Suprapubic skin (tissue), 4 donors: ENCODE measurements around the gene SPECC1L. TPM values are rescaled to one million over a fixed set of nuclear protein-coding genes. Genes with fewer than 3 reads are reported as not detected.
A peak's percentile ranks its signal among the peaks of the same experiment; 100 is the strongest.

Experiments
- DNase-seq, 2 donors: peaks; one replicate each; pipeline ENCODE4 v3.0.0-alpha.2; 2019; ENCODE audit warnings: low spot score in 2 of 2
- H3K27ac ChIP-seq: fragments of 200-600 bp; sonication (generic); one replicate; pipeline ENCODE4 v1.5.1; 2019
- H3K27me3 ChIP-seq: fragments of 200-600 bp; sonication (generic); one replicate; pipeline ENCODE4 v1.5.1; 2019
- H3K36me3 ChIP-seq: fragments of 200-600 bp; sonication (generic); one replicate; pipeline ENCODE4 v1.5.1; 2019
- H3K4me1 ChIP-seq: fragments of 200-600 bp; sonication (generic); one replicate; pipeline ENCODE4 v1.5.1; 2019
- H3K4me3 ChIP-seq: fragments of 200-600 bp; sonication (generic); one replicate; pipeline ENCODE4 v1.5.1; 2019; ENCODE audit warnings: mild to moderate bottlenecking
- H3K9me3 ChIP-seq: fragments of 200-600 bp; sonication (generic); one replicate; pipeline ENCODE4 v1.5.1; 2019
- CTCF ChIP-seq, 2 donors: fragments of 200-600 bp in 1 of 2; fragments of 450-650 bp in 1 of 2; sonication (generic) in 1 of 2; IDR thresholded peaks; one replicate each; pipeline ENCODE4 v1.5.1; 2016 to 2019; ENCODE audit warnings: antibody characterized with exemption in 2 of 2, mild to moderate bottlenecking in 1 of 2, moderate library complexity in 1 of 2
- EP300 ChIP-seq: sonication (generic); formaldehyde crosslinking; IDR thresholded peaks from one replicate; pipeline ENCODE4 v1.6.1; 2017; ENCODE audit warnings: antibody characterized with exemption
- POLR2A ChIP-seq, 2 donors: fragments of 450-650 bp; IDR thresholded peaks; one replicate each; pipeline ENCODE4 v1.6.1; 2017; ENCODE audit warnings: antibody characterized with exemption in 2 of 2, mild to moderate bottlenecking in 2 of 2, moderate library complexity in 2 of 2
- POLR2AphosphoS5 ChIP-seq, 3 donors: sonication (generic); formaldehyde crosslinking; IDR thresholded peaks; one replicate each; pipeline ENCODE4 v1.6.1; 2017; ENCODE audit warnings: antibody characterized with exemption in 3 of 3
- WGBS: methylation state at CpG from one replicate; pipeline ENCODE4 v1.1.5; 2018; 5-methylcytosine and 5-hydroxymethylcytosine counted together
- total RNA-seq, 4 donors: library from RNA; depleted of rRNA; stranded (reverse); fragments of >200 nt; gene quantifications; one replicate each; pipeline ENCODE4 v1.1.0, GENCODE V29; 2016

SPECC1L gene
- total RNA-seq, 4 donors from 2014 or later: 15.7 to 28.5 (median 21.4) TPM

GRCh38 chr22:24450610-24451009 lies 180.0 kb downstream of the SPECC1L start:
- Histone ChIP-seq H3K4me3 (no peak overlapping the region), H3K27me3 (no peaks in the 10 kb centered on the region), H3K4me1 (peaks cover 3% of the 10 kb centered on the region), H3K27ac (no peak overlapping the region), H3K36me3 (no peaks in the 10 kb centered on the region), H3K9me3 (no peaks in the 10 kb centered on the region)
- TF ChIP-seq POLR2A (IDR thresholded peaks at IDR 0.05): no peak
- WGBS: 65% methylated on average over 1 of the region's 1 CpG
- DNase-seq: peak in 1 of 2 donors; percentile 27

GRCh38 chr22:24451162-24451561 lies 180.5 kb downstream of the SPECC1L start:
- no peak overlapping the region for H3K4me3 ChIP-seq
- no peaks in the 10 kb centered on the region for H3K36me3 ChIP-seq
- no peak for DNase-seq
- H3K4me1 ChIP-seq: peaks cover 4% of the 10 kb centered on the region
- TF ChIP-seq POLR2A (IDR thresholded peaks at IDR 0.05): no peak
- no peak for TF ChIP-seq EP300
- TF ChIP-seq CTCF (IDR thresholded peaks at IDR 0.05): no peak
- no peak for TF ChIP-seq POLR2AphosphoS5 (IDR thresholded peaks at IDR 0.05)
- no peak overlapping the region for H3K27ac ChIP-seq
- no peaks in the 10 kb centered on the region for H3K27me3 ChIP-seq
- no peaks in the 10 kb centered on the region for H3K9me3 ChIP-seq

GRCh38 chr22:24453853-24454252 lies 183.2 kb downstream of the SPECC1L start:
- no peaks in the 10 kb centered on the region for H3K9me3 ChIP-seq
- WGBS: 89% methylated on average over 1 of the region's 1 CpG

GRCh38 chr22:24455039-24455438 lies 184.4 kb downstream of the SPECC1L start:
- TF ChIP-seq EP300 (no peak), POLR2A (IDR thresholded peaks at IDR 0.05) (no peak), POLR2AphosphoS5 (IDR thresholded peaks at IDR 0.05) (no peak), CTCF (IDR thresholded peaks at IDR 0.05) (no peak)
- no peak for DNase-seq
- Histone ChIP-seq H3K4me1 (peaks cover 4% of the 10 kb centered on the region), H3K27me3 (no peaks in the 10 kb centered on the region), H3K36me3 (no peaks in the 10 kb centered on the region), H3K27ac (no peak overlapping the region), H3K4me3 (no peak overlapping the region), H3K9me3 (no peaks in the 10 kb centered on the region)
- 81% methylated on average over 4 of the region's 4 CpGs for WGBS

More at GRCh38 chr22:24453853-24454252, 183.2 kb downstream of the SPECC1L start:
- Histone ChIP-seq H3K4me3 (no peak overlapping the region), H3K27ac (no peak overlapping the region), H3K4me1 (peaks cover 4% of the 10 kb centered on the region), H3K36me3 (no peaks in the 10 kb centered on the region), H3K27me3 (no peaks in the 10 kb centered on the region)
- TF ChIP-seq CTCF (IDR thresholded peaks at IDR 0.05) (no peak), POLR2AphosphoS5 (IDR thresholded peaks at IDR 0.05) (no peak), POLR2A (IDR thresholded peaks at IDR 0.05) (no peak), EP300 (no peak)
- DNase-seq: no peak

- H3K27me3 ChIP-seq: no peaks in the 10 kb centered on the region
Measured at GRCh38 chr22:24455751-24456426, 185.3 kb downstream of the SPECC1L start.

More at GRCh38 chr22:24455751-24456426, 185.3 kb downstream of the SPECC1L start:
- WGBS: 55% methylated on average over 9 of the region's 9 CpGs
- no peak overlapping the region for H3K27ac ChIP-seq
- no peaks in the 10 kb centered on the region for H3K9me3 ChIP-seq
- no peak overlapping the region for H3K4me3 ChIP-seq
- H3K36me3 ChIP-seq: no peaks in the 10 kb centered on the region
- TF ChIP-seq EP300 (no peak), POLR2A (IDR thresholded peaks at IDR 0.05) (no peak), CTCF (IDR thresholded peaks at IDR 0.05) (no peak), POLR2AphosphoS5 (IDR thresholded peaks at IDR 0.05) (no peak)
- no peak for DNase-seq
- H3K4me1 ChIP-seq: peaks cover 4% of the 10 kb centered on the region
